NCI-H1436 treated with DMSO at 0.1 percent for 48 hours (cell line): ENCODE results near the gene BTBD16.

Experiments used
- DNase-seq: peaks from one replicate; lab custom pipeline; 2025; lab: John Stamatoyannopoulos, UW

BTBD16 gene

DNA sequence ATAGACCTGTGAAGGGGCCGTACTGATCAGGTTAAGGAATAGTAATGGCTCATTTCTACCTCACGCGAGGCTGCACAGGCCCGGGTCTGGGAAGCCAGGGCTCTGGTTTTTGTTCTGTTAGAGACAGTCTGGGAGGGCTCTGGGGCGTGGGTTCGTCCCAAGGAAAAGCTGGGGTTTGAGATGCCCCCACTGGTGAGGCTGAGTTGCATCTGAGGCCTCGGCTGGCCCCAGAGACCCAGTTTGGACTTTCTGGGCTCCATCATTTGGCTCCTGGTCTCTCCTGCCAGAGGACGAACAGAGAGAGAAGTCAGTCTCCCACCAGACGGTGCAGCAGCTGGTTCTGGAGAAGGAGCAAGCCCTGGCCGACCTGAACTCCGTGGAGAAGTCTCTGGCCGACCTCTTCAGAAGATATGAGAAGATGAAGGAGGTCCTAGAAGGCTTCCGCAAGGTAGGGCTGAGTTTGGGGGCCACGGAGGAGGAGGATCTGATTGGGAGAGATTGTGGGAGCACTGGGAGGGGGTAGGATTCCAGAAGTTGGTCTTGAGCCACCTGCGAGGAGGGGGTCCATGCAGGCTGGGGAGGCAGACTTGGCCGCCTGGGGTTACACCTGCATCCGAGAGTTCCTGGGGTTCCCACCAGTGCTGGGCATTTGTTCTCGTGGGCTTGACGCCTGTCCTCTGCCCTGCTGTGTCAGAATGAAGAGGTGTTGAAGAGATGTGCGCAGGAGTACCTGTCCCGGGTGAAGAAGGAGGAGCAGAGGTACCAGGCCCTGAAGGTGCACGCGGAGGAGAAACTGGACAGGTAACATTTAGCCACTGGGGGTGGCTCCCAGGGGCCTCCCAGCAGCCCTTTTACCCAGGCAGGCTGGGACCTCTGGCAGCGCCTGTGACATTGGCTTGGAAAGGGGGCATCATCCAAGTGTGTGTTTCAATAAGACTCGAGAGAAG lies 22.5 kb upstream of the BTBD16 start:
- no peak for DNase-seq

DNA sequence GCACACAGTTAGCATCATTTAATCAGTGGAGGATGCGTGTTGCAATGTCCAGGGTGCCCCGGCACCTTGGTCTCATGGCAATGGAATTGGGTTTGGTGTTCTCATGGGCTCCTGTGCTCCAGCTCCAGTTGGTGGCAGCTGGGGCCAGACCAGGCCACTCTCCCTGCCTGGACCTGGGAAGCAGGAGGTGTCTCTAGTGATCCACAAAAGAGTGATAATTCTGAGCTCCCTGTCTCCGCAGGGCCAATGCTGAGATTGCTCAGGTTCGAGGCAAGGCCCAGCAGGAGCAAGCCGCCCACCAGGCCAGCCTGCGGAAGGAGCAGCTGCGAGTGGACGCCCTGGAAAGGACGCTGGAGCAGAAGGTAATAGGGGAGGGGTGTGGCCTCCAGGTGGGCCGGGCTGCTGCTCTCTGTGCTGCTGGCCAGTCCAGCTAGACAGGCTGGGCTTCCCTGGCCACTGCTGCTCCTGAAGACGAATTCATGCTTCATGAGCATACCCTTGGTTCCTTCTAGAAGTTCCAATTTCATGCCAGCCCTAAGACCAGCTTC lies 21.7 kb upstream of the BTBD16 start:
- no peak for DNase-seq

DNA sequence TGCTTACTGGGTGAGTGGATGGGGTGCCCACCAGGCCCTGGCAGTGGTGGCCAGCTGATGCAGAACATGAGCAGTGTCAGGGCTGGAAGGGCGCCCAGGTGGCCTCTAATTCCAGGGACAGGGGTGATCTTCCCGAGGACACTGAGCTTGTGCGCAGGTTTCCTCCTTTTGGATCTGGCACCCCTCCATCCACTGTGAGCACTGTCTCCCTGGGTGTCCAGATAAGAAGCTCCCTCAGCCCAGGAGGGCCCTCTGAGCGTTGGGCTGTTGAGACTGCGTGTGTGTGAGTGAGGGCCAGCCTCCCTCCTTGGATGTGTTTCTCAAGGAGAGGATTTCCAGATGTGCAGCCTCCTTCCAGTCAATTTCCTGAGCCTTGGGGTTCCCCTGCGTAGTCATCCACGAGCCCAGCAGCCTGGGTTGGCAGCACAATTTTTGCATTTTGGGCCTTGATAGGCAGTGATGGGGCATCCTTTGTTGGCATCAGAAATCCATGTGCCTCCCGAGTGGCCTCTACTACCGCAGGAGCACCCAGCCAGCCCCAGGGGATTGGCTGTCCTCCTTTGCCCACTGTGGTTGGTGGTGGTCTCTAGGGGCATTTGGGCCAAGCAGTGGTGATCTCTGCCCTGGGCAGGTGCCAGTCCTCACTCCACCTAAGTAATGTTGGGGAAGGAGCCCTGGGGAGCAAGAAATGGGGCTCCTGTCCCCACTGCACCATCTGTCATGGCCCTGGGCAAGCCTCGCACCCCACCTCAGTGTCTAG lies 20.9 kb upstream of the BTBD16 start:
- DNase-seq: no peak

DNA sequence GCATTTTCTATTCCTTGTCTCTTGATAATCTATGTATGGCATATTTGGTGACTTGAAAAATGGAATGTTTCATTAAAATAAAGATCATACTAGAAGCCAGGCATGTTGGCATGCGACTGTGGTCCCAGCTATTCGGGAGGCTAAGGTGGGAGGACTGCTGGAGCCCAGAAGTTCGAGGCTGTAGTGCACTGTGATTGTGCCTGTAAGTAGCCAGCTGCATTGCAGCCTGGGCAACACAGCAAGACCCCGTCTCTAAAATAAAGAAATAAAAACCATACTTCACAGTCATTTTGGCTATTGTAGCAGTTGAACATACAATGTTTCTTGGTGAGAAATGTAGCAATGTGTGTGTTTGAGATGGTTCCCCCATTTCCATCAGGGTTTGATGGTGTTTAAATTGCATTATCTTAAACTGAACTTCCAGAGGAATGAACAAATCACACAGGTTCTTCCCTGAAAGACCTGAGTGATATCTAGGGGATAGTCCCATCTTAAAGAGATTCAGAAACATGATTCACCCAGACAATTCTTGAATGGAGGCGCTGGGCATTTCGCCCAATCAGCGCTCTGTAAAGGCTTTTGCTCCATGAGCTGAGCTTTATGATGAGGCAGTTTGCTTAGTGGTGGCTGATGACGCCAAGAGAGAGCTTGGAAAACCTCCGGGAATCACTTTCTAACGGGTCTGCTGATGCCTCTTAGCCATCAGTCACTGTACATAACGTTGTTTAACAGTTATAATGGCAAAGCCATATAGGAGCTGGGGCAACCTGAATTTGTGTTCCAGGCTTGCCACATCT lies 19.4 kb upstream of the BTBD16 start:
- no peak for DNase-seq

DNA sequence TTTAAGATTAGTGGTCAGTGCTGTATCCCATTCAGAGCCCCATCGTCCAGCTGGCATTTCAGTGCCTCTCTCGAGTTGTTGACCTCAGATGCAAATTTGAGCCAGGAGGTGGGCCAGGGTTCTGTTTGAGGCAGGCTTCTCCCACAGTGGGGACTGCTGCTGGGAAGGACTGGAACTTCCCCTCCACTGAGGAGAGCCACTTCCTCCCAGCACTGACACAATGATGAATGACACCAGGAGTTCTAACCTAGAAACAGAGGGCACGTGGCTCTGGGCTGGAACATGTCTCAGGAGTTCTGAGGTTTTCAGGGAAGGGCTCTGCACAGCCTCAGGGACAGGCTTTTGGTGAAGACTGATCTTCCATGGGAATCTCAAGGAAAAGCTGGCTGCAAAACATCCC lies 18.3 kb upstream of the BTBD16 start:
- no peak for DNase-seq

DNA sequence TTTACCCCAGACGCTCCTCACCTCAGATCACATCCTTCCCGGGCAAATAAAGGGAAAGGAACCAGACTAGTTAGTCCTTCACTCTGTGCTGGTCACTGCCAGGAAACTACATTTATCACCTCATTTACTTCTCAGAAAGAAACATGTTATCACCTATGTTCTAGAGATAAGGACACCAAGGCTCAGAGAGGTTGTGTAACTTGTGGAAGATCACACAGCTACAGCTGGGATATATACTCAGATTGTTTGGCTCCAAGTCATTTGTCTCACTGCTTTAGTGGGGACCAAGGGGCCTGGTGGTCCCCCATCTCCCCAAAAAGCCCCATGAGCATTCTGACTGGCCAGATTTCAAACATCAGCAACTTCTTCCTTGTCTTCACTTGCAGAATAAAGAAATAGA lies 17.5 kb upstream of the BTBD16 start:
- no peak for DNase-seq

DNA sequence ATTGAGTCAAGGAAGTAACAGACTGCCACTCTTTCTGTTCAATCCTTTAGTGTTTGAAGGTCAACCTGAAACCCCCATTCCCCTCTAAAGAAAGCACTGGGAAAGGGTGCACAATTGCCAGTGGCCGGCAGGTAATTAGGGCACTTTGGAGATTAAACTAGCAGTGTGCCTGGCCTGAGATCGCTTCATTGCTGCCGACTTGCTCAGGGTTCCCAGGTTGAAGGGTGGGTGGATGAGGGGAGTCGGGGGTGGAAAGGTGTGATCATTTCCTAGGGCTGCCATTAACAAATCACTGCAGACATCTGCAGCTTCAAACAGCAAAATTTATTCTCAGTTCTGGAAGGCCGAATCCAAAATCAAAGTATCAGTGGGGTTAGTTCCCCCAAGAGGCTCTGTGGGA lies 16.3 kb upstream of the BTBD16 start:
- no peak for DNase-seq

DNA sequence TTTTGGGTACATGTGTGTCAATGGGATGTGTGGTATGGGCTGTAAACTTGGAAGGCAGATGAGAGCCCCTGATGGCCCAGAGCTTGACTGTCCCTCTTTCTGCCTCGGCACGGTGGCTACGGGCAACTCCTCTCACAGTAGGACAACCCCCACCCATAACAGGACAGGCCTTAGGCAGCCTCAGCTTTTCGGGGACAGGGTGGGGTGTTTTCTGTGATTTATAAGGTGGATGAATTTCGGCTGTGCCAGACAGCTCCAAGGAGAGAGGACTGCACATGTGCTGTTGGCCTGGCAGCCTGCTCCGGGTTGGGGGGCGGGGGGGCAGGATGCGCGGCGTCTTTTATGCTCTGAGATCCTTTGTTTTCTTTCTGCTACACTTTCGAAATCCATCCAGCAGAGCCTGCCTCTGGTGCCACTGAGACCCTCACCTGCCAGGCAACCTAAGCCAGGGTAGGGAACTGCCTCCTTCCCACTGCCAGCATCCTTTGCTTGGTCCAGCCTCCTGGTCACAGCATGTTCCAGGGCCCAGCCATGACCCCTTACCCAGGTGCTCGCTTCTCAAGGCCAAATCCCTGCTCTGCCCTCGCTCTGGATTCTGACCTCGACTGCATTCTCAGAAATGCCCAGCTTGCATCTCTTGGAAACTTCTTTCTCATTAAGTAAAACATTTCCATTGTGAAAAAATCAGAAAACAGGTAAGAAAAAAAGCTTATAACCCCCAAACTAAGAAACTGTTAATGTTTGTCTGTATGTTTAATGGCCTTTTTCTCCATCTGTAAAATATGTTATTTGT lies 15.4 kb upstream of the BTBD16 start:
- DNase-seq: no peak

DNA sequence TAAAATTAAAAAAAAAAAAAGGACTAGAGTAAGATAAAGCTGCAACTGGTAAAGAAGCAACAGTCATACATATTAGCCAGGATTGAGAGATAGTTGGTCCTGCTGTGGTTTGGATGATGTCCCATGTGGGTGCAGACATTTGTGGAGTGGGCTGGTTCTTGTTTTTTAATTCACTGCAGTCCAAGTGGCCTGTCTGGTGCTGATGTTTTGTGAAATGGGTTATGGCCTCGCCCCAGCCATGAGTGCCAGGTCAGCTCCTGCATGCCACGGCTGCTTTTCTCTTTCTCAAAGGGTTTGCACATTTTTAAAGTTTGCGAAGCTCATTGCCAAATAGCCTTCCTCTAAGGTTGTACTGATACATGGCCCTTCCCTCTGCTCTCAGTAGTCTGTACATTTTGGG lies 14.1 kb upstream of the BTBD16 start:
- no peak for DNase-seq

DNA sequence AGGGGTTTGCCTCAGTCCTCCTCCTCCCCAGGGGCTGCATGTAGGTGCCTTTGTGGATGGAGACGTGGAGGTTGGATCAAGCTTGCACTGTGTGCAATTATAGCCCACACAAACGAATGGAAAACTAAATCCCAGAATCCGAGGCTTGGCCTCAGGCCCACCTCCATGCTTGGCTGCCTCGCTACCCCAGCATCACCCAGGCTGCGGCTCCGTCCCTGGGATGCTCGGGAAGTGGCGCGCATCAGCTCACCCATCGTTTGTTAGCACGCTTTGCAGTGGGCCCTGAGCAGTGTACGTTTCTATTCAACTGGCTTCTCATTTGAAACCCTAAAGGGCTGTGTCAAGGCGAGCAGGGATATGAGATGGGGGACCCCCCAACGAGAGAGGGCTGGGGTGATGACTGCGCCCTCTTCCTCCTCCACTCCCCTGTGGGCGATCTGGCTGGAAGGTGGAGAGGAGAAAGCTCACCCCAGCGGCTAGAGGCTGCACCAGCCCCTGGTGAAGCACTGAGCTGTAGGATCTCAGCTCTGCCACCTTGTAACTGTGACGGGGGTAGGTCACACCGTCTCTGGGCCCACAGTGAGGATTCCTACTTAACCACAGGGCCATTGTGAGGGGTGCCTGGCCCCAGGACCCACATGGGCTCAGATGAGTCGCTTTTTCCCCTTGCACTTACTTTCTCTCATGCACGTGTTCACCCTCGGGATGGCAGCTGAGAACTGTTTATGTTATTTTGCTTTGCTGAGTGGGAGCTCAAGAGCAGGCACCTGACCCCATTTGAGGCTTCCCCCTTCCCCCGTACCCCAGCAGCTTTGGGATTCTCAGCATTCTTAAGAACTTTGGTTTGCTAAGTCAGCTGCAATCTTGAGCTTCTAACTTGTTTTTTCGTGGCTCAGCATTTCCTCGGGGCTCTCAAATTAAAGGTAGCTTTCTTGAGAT lies 12.7 kb upstream of the BTBD16 start:
- no peak for DNase-seq

DNA sequence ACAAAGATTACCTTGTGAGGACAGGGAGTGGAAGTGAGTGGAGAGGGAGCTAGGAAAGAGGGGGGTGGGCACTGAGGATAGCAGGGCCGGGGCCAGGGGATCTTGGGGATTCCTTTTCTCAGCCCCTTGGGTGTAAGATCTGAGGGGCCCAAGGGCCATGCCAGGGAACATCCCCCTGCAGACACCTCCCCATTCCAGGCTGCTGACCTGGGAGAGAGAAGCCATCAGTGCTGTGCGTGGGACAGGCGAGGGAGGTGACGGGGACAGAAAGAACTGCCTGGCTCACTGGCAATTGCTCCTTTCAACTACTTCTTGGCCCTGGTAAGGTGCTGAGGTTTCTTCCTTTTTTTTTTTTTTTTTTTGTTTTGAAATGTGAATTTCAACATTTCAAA lies 12.0 kb upstream of the BTBD16 start:
- DNase-seq: no peak

DNA sequence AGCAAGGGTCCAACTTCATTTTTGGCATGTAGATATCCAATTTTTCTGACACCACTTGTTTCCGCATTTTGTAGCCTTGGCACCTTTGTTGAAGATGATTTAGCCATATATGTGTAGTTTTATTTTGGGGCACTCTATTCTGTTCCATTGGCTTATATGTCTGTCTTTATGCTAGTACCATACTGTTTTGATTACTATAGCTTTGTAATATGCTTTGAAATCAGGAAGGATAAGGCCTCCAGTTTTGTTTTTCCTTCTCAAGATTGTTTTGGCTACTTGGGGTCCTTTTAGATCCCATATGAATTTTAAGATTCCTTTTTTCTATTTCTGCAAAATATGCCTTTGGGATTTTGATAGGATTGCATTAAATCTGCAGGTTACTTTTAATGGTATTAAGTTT lies 9.5 kb upstream of the BTBD16 start:
- DNase-seq: no peak

DNA sequence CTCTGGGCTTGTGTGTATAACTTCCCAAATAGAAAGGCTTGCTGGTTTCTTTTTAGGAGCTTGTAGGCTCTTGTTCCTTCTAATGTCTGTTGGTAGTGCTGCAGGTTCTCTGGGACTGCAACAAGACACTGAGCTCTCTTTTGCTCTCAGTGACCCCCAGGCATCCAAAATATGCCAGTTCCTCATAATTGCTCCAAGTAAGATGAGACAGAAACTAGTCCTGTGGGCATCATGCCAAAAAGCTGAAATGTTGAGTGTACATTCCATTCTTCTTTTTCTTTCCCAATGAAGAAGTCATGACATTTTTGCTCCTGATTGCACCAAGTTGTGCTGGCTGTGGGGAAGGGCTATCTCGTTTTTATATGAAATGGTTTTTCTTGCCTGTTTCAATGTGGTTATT lies 7.1 kb upstream of the BTBD16 start:
- DNase-seq: no peak

DNA sequence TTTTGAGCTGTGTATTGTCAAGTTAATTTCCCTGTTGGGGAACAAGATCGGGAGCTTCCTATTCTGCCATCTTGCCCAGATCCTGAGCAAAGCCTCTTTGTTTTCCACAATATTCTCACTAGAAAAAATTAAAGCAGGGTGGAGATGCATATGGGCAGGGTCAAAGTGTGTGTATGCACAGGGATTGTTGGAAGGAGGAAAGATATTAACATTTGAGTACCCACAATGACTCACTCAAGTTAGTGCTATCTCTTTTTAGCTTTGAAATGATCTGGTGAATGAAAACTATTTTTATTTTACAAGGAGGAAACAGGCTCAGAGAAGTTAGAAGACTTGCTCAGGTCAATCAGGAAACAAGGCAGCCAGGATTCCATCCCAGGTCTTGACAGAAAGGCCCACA lies 6.7 kb upstream of the BTBD16 start:
- no peak for DNase-seq

DNA sequence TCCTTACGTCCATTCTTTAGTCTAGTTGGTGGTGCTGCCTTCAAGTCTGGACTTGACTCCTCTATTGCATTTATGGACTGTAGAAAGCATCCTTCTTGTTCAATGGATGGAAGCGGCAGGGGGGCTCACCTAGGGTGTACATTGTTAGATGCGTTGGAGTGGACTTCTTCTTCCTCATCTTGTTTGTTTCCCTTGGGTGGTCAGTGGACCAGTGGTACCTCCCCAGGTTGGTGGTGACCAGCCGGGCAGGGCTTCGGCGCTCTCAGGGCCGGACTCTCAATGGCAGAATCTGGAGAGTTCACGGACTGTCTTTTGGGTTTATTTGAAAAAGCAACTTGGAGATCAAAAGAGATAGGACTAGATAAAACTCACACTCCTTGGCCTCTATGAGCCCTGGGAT lies 6.2 kb upstream of the BTBD16 start:
- DNase-seq: no peak

DNA sequence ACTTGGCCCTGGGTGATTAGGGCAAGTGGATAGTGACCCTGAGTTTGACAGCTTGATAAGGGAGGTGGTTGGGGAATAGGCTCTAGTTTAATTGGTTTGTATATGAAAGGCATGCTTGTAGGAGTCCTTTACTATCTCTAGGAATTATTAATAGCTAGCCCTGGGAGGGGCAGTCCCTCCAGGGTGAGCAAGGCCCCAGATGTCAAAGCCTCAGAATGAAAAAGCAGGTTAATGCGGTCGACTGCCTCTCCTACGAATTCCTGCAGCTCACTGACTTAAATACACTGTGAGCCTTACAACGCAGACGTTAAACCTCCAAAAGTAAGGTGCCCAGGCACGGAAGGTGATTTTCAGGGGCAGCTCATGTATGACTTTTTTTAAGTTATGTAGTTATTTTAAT lies 5.2 kb upstream of the BTBD16 start:
- DNase-seq: no peak

DNA sequence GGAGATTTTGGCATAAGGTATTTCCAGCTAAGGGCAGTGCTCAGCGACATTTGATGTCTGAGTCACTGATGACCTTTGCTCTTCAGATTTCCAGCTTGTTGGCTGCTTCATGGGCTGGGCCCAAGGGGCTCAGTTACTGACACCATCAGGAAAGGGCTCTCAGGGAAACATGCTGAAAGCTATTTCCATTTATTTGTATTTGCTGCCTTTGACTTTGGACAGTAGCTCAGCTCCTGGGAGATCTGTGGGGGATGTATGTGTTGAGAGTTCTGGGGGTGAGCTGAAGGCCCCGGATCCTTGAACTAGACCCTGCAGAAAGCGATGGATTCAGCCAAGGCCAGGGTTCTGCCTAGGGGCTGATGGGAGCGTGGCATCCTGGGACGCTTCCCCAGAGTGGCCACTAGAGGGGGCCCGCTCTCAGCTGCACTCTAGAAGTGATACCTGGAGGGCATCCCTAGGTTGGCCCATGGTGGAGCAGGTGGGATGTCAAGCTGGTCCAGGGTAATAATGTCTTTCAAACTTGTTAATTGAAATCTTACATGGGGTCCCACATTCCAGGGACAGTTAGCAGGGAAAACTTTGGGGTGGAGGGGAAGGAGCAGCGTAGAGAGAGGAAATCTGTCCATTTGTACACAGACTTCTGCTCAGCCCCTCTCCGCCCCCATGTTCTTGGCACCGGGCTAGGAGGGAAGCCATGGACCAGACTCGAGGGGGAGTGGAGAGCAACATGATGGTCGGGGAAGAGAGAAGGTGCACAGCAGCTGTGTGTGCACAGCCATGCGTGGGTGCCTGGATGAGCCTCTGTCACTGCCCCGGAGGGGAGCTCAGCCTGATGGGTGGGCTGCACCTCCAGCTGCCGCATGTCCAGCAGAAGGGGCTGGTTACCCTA lies 3.0 kb upstream of the BTBD16 start:
- DNase-seq: peak; percentile 6

DNA sequence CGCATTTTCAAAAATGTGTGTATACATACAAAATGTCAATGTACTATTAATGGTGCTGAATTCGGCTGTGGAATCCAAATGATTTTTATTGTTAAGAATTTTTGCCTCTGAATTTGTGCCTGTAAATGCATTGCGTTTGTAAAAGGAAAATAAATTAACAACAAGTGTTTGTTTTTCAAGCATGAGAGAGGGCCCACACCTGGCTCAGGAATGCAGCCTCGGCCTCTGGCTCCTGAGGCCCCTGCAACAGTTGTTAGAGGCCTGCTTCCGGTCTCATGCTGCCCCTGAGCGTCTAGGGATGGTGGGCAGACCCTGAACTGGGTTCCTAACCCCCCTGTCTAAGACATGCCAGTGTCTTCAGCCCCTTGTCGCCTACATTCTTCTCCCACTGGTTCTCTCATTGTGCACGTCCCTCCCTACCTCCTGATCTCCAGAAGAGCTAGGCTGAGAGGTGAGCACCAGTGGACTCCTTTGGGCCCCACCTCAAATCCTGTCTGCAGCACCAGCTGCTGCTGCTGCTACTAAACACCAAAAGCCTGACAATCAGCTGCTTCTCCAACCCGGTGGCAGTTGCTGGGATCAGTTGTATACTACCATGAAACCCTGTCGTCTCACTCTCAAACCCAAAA lies 1.9 kb upstream of the BTBD16 start:
- no peak for DNase-seq
